NCI-H1417 treated with DMSO at 0.1 percent for 48 hours (cell line): ENCODE measurements around the gene THAP12.

Source experiments
- DNase-seq: peaks from one replicate; lab custom pipeline; 2025; lab: John Stamatoyannopoulos, UW

The THAP12 gene

GRCh38 chr11:76376746-76377558, 4.0 kb downstream of the THAP12 start:
- no peak for DNase-seq

- no peak for DNase-seq
Observed at GRCh38 chr11:76371170-76371569, 9.8 kb downstream of the THAP12 start.

GRCh38 chr11:76369406-76369805, 11.5 kb downstream of the THAP12 start:
- no peak for DNase-seq

GRCh38 chr11:76368490-76368889, 12.4 kb downstream of the THAP12 start:
- no peak for DNase-seq

GRCh38 chr11:76365038-76365679, 15.8 kb downstream of the THAP12 start:
- no peak for DNase-seq

GRCh38 chr11:76362716-76363115, 18.2 kb downstream of the THAP12 start:
- DNase-seq, result no peak

- DNase-seq, result no peak
Observed at GRCh38 chr11:76361776-76362175, 19.2 kb downstream of the THAP12 start.

- no peak for DNase-seq
Observed at GRCh38 chr11:76361374-76361773, 19.6 kb downstream of the THAP12 start.

GRCh38 chr11:76355172-76355571, 25.8 kb downstream of the THAP12 start:
- DNase-seq, result no peak

- no peak for DNase-seq
Observed at GRCh38 chr11:76348348-76348747, 32.6 kb downstream of the THAP12 start.

- DNase-seq, result peak; percentile 3
Observed at GRCh38 chr11:76347466-76347865, 33.5 kb downstream of the THAP12 start.

GRCh38 chr11:76339221-76339620, 41.7 kb downstream of the THAP12 start:
- DNase-seq, result no peak

GRCh38 chr11:76337923-76338322, 43.0 kb downstream of the THAP12 start:
- no peak for DNase-seq

GRCh38 chr11:76337469-76337868, 43.5 kb downstream of the THAP12 start:
- no peak for DNase-seq

GRCh38 chr11:76336597-76336996, 44.3 kb downstream of the THAP12 start:
- DNase-seq, result no peak

- DNase-seq, result no peak
Observed at GRCh38 chr11:76335842-76336241, 45.1 kb downstream of the THAP12 start.

GRCh38 chr11:76334826-76335389, 46.0 kb downstream of the THAP12 start:
- DNase-seq, result no peak

- DNase-seq, result no peak
Observed at GRCh38 chr11:76330651-76331050, 50.3 kb downstream of the THAP12 start.

GRCh38 chr11:76329983-76330382, 50.9 kb downstream of the THAP12 start:
- no peak for DNase-seq

- no peak for DNase-seq
Observed at GRCh38 chr11:76329084-76329648, 51.8 kb downstream of the THAP12 start.

- no peak for DNase-seq
Observed at GRCh38 chr11:76327756-76328388, 53.1 kb downstream of the THAP12 start.

GRCh38 chr11:76327202-76327601, 53.7 kb downstream of the THAP12 start:
- no peak for DNase-seq
